ENCODE data around the gene LCN10. TPM values are rescaled to one million over a fixed set of nuclear protein-coding genes. Genes with fewer than 3 reads are reported as not detected.

The LCN10 gene
- total and polyA plus RNA-seq, 2 of the 13 experiments (the other 11 are each of a cell fraction or from before 2014, with no cell fraction given) = 0.53 to 0.61 TPM

- TF ChIP-seq RBM22 (optimal IDR thresholded peaks at IDR 0.05; ENCODE audit: low read length) (peak; percentile 31), BHLHE40 (IDR thresholded peaks at IDR 0.05; ENCODE audit: low read length) (no peak), HMGXB4 (CRISPR knock-in tag; IDR thresholded peaks at IDR 0.05; ENCODE audit: borderline replicate concordance in 1 of 2, low read depth in 1 of 2) (no peak)
- H3K9me3 ChIP-seq (ENCODE audit: low read length) = no peaks in the 10 kb centered on the region
- H3K9ac ChIP-seq (ENCODE audit: insufficient read depth, low read depth, low read length) = peak overlapping the region; percentile 90; the same call in 1 of the 2 replicates
- WGBS (ENCODE audit: low lambda C conversion rate) = 80% methylated on average over 10 of the region's 10 CpGs
- ATAC-seq = no peak
- POLR2A ChIA-PET = interaction anchor here (0.8 kb wide), 1 partner anchor 28 kb away, joined by 3 read pairs; no protein-coding TSS in a partner anchor
- no peak for DNase-seq (ENCODE audit: low spot score)
- H3K27me3 ChIP-seq (ENCODE audit: control insufficient read depth in 1 of 2, insufficient read depth in 2 of 2, low read length in 2 of 2) = no peaks in the 10 kb centered on the region; a peak in 1 of 5 replicates
- FAIRE-seq = no peak
- peaks cover 11 to 20% of the 10 kb centered on the region in 2 experiments; a peak in 4 of 5 replicates for H3K36me3 ChIP-seq (replicated peaks in 1 of 2; ENCODE audit: control insufficient read depth in 1 of 2, insufficient read depth in 2 of 2, low read length in 2 of 2)
- in situ Hi-C loops (cut with HindIII; ENCODE audit: extremely low pct_ligation_motif_present, low pct_unique_long_range_greater_than_20kb) = no loop called here
- peaks cover 31% of the 10 kb centered on the region for H3K79me2 ChIP-seq (ENCODE audit: insufficient read depth, low read length)
- intact Hi-C loops (cut with micrococcal nuclease; ENCODE audit: unreplicated experiment) = no loop called here
- CTCF ChIA-PET (ENCODE audit: low intra/inter-chr PET ratio, low total read pairs) = no interaction called here
- no TSS peak for BruUV-seq (replicated peaks)
- H3K4me1 ChIP-seq (ENCODE audit: insufficient read depth, low read length) = peaks cover 50% of the 10 kb centered on the region
- peak overlapping the region; percentile 97 for H3K4me2 ChIP-seq (ENCODE audit: low read depth, low read length)
- no peak overlapping the region for H2AFZ ChIP-seq (ENCODE audit: low read length)
- H3K4me3 ChIP-seq (replicated peaks in 1 of 3; ENCODE audit: insufficient read depth in 1 of 3, low read depth in 2 of 3, low read length in 3 of 3) = peak overlapping the region in 2 of 3 experiments; percentile 89; a peak in 5 of 6 replicates
- no peak overlapping the region for H3K27ac ChIP-seq (ENCODE audit: extremely low read length, insufficient read depth, low read length)
- peaks cover 52% of the 10 kb centered on the region for H4K20me1 ChIP-seq (ENCODE audit: insufficient read depth, low read length)
Observed at GRCh38 chr9:136725612-136726011, 17.1 kb downstream of the LCN10 start.

- peaks cover 42% of the 10 kb centered on the region for H3K4me1 ChIP-seq (ENCODE audit: insufficient read depth, low read length)
- ChIA-PET CTCF (ENCODE audit: low intra/inter-chr PET ratio, low total read pairs) (no interaction called here), POLR2A (no interaction called here)
- no TSS peak for BruUV-seq (replicated peaks)
- no peak overlapping the region for H3K4me3 ChIP-seq (replicated peaks in 1 of 3; ENCODE audit: insufficient read depth in 1 of 3, low read depth in 2 of 3, low read length in 3 of 3)
- no peak for TF ChIP-seq ZNF441 (CRISPR knock-in tag; IDR thresholded peaks at IDR 0.05; ENCODE audit: borderline replicate concordance)
- TF ChIP-seq RBFOX2 (IDR thresholded peaks at IDR 0.05; ENCODE audit: low read depth, low read length) = peak; percentile 35; the same call in 1 of the 2 replicates
- DNase-seq (ENCODE audit: low spot score) (no peak), ATAC-seq (no peak), FAIRE-seq (no peak)
- no peak overlapping the region for H3K4me2 ChIP-seq (ENCODE audit: low read depth, low read length)
- in situ Hi-C loops (cut with HindIII; ENCODE audit: extremely low pct_ligation_motif_present, low pct_unique_long_range_greater_than_20kb) = no loop called here
- H2AFZ ChIP-seq (ENCODE audit: low read length) = no peak overlapping the region
- H3K79me2 ChIP-seq (ENCODE audit: insufficient read depth, low read length) = peaks cover 27% of the 10 kb centered on the region
- no peaks in the 10 kb centered on the region; a peak in 1 of 5 replicates for H3K27me3 ChIP-seq (ENCODE audit: control insufficient read depth in 1 of 2, insufficient read depth in 2 of 2, low read length in 2 of 2)
- peaks cover 52% of the 10 kb centered on the region for H4K20me1 ChIP-seq (ENCODE audit: insufficient read depth, low read length)
- 98% methylated on average over 7 of the region's 7 CpGs for WGBS (ENCODE audit: low lambda C conversion rate)
- no peaks in the 10 kb centered on the region for H3K9me3 ChIP-seq (ENCODE audit: low read length)
- no peak overlapping the region for H3K9ac ChIP-seq (ENCODE audit: insufficient read depth, low read depth, low read length)
- H3K36me3 ChIP-seq (replicated peaks in 1 of 2; ENCODE audit: control insufficient read depth in 1 of 2, insufficient read depth in 2 of 2, low read length in 2 of 2) = peaks cover 11 to 20% of the 10 kb centered on the region in 2 experiments; a peak in 4 of 5 replicates
- intact Hi-C loops (cut with micrococcal nuclease; ENCODE audit: unreplicated experiment) = no loop called here
- no peak overlapping the region for H3K27ac ChIP-seq (ENCODE audit: extremely low read length, insufficient read depth, low read length)
Observed at GRCh38 chr9:136724772-136725171, 18.0 kb downstream of the LCN10 start.
